Tibial artery (tissue), 4 donors: Measurements from ENCODE around the gene MAD1L1.

Experiments used
- DNase-seq, 2 donors: peaks; one replicate each; pipeline ENCODE4 v3.0.0-alpha.2; 2019
- H3K27ac ChIP-seq, 2 donors: fragments of 200-600 bp; sonication (generic) in 1 of 2; 1 replicate in 1 of 2; 2 replicates in 1 of 2; pipeline ENCODE4 v1.5.1; 2018 to 2019; ENCODE audit warnings: mild to moderate bottlenecking in 1 of 2
- H3K27me3 ChIP-seq, 2 donors: fragments of 200-600 bp; sonication (generic) in 1 of 2; one replicate each; pipeline versions ENCODE4 v1.5.1 to v1.6.0; 2016 to 2019
- H3K36me3 ChIP-seq, 3 donors: fragments of 200-600 bp; sonication (generic) in 2 of 3; one replicate each; pipeline ENCODE4 v1.5.1; 2016 to 2019; ENCODE audit warnings: mild to moderate bottlenecking in 2 of 3
- H3K4me1 ChIP-seq, 4 donors: fragments of 200-600 bp; sonication (generic) in 2 of 4; 1 replicate in 3 of 4; 2 replicates in 1 of 4; pipeline ENCODE4 v1.5.1; 2016 to 2019
- H3K4me3 ChIP-seq, 2 donors: fragments of 200-600 bp; sonication (generic) in 1 of 2; 1 replicate in 1 of 2; 2 replicates in 1 of 2; pipeline ENCODE4 v1.5.1; 2018 to 2019; ENCODE audit warnings: mild to moderate bottlenecking in 2 of 2
- H3K9me3 ChIP-seq, 3 donors: fragments of 200-600 bp; sonication (generic) in 1 of 3; one replicate each; pipeline ENCODE4 v1.5.1; 2016 to 2019
- CTCF ChIP-seq, 2 experiments: fragments of 200-600 bp in 1 of 2; fragments of 450-650 bp in 1 of 2; IDR thresholded peaks; one replicate each; pipeline ENCODE4 v1.5.1; 2017 to 2019; ENCODE audit warnings: antibody characterized with exemption in 2 of 2, mild to moderate bottlenecking in 1 of 2, moderate library complexity in 1 of 2
- intact Hi-C: fragments of 100-400 bp; cut with DNase I; formaldehyde crosslinking; loops from one replicate; pipeline ENCODE4 v1.15.0; 2023; ENCODE audit warnings: low total_unique reads

MAD1L1 gene

GRCh38 chr7:1987591-1988532, 244.9 kb downstream of the MAD1L1 start:
- H3K27ac ChIP-seq: no peak overlapping the region
- no peaks in the 10 kb centered on the region for H3K4me1 ChIP-seq
- no peak overlapping the region for H3K4me3 ChIP-seq
- peaks cover 0 to 10% (median 0%) of the 10 kb centered on the region in 3 donors for H3K36me3 ChIP-seq
- no peaks in the 10 kb centered on the region for H3K9me3 ChIP-seq
- TF ChIP-seq CTCF (IDR thresholded peaks at IDR 0.05): no peak
- intact Hi-C loops: no loop called here
- H3K27me3 ChIP-seq: no peaks in the 10 kb centered on the region
- no peak for DNase-seq

- TF ChIP-seq CTCF (IDR thresholded peaks at IDR 0.05): no peak
- DNase-seq: no peak
- Histone ChIP-seq H3K27me3 (no peaks in the 10 kb centered on the region), H3K4me3 (no peak overlapping the region), H3K4me1 (no peaks in the 10 kb centered on the region), H3K36me3 (peaks cover 0 to 10% (median 0%) of the 10 kb centered on the region in 3 donors), H3K9me3 (no peaks in the 10 kb centered on the region), H3K27ac (no peak overlapping the region)
- intact Hi-C loops: no loop called here
Measured at GRCh38 chr7:1987084-1987535, 245.6 kb downstream of the MAD1L1 start.

GRCh38 chr7:1986366-1987083, 246.2 kb downstream of the MAD1L1 start:
- intact Hi-C loops: no loop called here
- H3K36me3 ChIP-seq: peaks cover 0 to 10% (median 0%) of the 10 kb centered on the region in 3 donors
- H3K27me3 ChIP-seq: no peaks in the 10 kb centered on the region
- no peaks in the 10 kb centered on the region for H3K9me3 ChIP-seq
- TF ChIP-seq CTCF (IDR thresholded peaks at IDR 0.05): no peak
- no peak overlapping the region for H3K27ac ChIP-seq
- no peaks in the 10 kb centered on the region for H3K4me1 ChIP-seq
- DNase-seq: no peak
- H3K4me3 ChIP-seq: no peak overlapping the region

- intact Hi-C loops: no loop called here
- Histone ChIP-seq H3K36me3 (peaks cover 0 to 10% (median 0%) of the 10 kb centered on the region in 3 donors), H3K4me1 (no peaks in the 10 kb centered on the region), H3K27ac (no peak overlapping the region), H3K27me3 (no peaks in the 10 kb centered on the region), H3K4me3 (no peak overlapping the region), H3K9me3 (no peaks in the 10 kb centered on the region)
- DNase-seq: no peak
- no peak for TF ChIP-seq CTCF (IDR thresholded peaks at IDR 0.05)
Measured at GRCh38 chr7:1985936-1986335, 246.8 kb downstream of the MAD1L1 start.

- no peak for TF ChIP-seq CTCF (IDR thresholded peaks at IDR 0.05)
- intact Hi-C loops: no loop called here
- Histone ChIP-seq H3K4me1 (no peaks in the 10 kb centered on the region), H3K27ac (no peak overlapping the region), H3K27me3 (no peaks in the 10 kb centered on the region), H3K36me3 (peaks cover 2 to 15% (median 4%) of the 10 kb centered on the region in 3 donors), H3K4me3 (no peak overlapping the region), H3K9me3 (no peaks in the 10 kb centered on the region)
- no peak for DNase-seq
Measured at GRCh38 chr7:1985042-1985441, 247.7 kb downstream of the MAD1L1 start.
